ENCODE measurements around the gene DDX55.

Gene DDX55

GRCh38 chr12:123614110-123614509 lies 12.2 kb downstream of the DDX55 start:
- TF ChIP-seq CTCF (IDR thresholded peaks at IDR 0.05; ENCODE audit: extremely low read depth, insufficient read depth, missing control alignments), result no peak

GRCh38 chr12:123614531-123614930 lies 12.6 kb downstream of the DDX55 start:
- in situ Hi-C loops (cut with MboI; ENCODE audit: low pct_unique_long_range_greater_than_20kb, low sequenced_read_pairs, unreplicated experiment), result no loop called here
- DNase-seq (ENCODE audit: low spot score), result no peak
- TF ChIP-seq CTCF (IDR thresholded peaks at IDR 0.05; ENCODE audit: extremely low read depth, insufficient read depth, missing control alignments), result no peak

More at GRCh38 chr12:123614110-123614509, 12.2 kb downstream of the DDX55 start:
- in situ Hi-C loops (cut with MboI; ENCODE audit: low pct_unique_long_range_greater_than_20kb, low sequenced_read_pairs, unreplicated experiment), result no loop called here
- no peak for DNase-seq (ENCODE audit: low spot score)

GRCh38 chr12:123617144-123617543 lies 15.2 kb downstream of the DDX55 start:
- in situ Hi-C loops (cut with MboI; ENCODE audit: low pct_unique_long_range_greater_than_20kb, low sequenced_read_pairs, unreplicated experiment), result no loop called here
- no peak for TF ChIP-seq CTCF (IDR thresholded peaks at IDR 0.05; ENCODE audit: extremely low read depth, insufficient read depth, missing control alignments)
- no peak for DNase-seq (ENCODE audit: low spot score)

- in situ Hi-C loops (cut with MboI; ENCODE audit: low pct_unique_long_range_greater_than_20kb, low sequenced_read_pairs, unreplicated experiment), result no loop called here
- no peak for DNase-seq (ENCODE audit: low spot score)
- TF ChIP-seq CTCF (IDR thresholded peaks at IDR 0.05; ENCODE audit: extremely low read depth, insufficient read depth, missing control alignments), result no peak
Measured at GRCh38 chr12:123617580-123617979, 15.7 kb downstream of the DDX55 start.

- DNase-seq (ENCODE audit: low spot score), result no peak
- no peak for TF ChIP-seq CTCF (IDR thresholded peaks at IDR 0.05; ENCODE audit: extremely low read depth, insufficient read depth, missing control alignments)
- in situ Hi-C loops (cut with MboI; ENCODE audit: low pct_unique_long_range_greater_than_20kb, low sequenced_read_pairs, unreplicated experiment), result no loop called here
Measured at GRCh38 chr12:123621101-123621500, 19.2 kb downstream of the DDX55 start.

- TF ChIP-seq CTCF (IDR thresholded peaks at IDR 0.05; ENCODE audit: extremely low read depth, insufficient read depth, missing control alignments), result no peak
- in situ Hi-C loops (cut with MboI; ENCODE audit: low pct_unique_long_range_greater_than_20kb, low sequenced_read_pairs, unreplicated experiment), result no loop called here
- no peak for DNase-seq (ENCODE audit: low spot score)
Measured at GRCh38 chr12:123621619-123622530, 20.0 kb downstream of the DDX55 start.
